Measurements from ENCODE around the gene SSBP4.

SSBP4 gene

GRCh38 chr19:18470787-18471186 lies 51.6 kb downstream of the SSBP4 start:
- H3K79me2 ChIP-seq (ENCODE audit: insufficient read depth, low read depth): peaks cover 42% of the 10 kb centered on the region
- peaks cover 10% of the 10 kb centered on the region; the same call in 1 of the 2 replicates for H4K20me1 ChIP-seq (ENCODE audit: insufficient read depth)
- H3K27me3 ChIP-seq (ENCODE audit: insufficient read depth, low read depth): no peaks in the 10 kb centered on the region
- no peaks in the 10 kb centered on the region for H3K36me3 ChIP-seq (ENCODE audit: insufficient read depth)
- TF ChIP-seq, protein P1, sequence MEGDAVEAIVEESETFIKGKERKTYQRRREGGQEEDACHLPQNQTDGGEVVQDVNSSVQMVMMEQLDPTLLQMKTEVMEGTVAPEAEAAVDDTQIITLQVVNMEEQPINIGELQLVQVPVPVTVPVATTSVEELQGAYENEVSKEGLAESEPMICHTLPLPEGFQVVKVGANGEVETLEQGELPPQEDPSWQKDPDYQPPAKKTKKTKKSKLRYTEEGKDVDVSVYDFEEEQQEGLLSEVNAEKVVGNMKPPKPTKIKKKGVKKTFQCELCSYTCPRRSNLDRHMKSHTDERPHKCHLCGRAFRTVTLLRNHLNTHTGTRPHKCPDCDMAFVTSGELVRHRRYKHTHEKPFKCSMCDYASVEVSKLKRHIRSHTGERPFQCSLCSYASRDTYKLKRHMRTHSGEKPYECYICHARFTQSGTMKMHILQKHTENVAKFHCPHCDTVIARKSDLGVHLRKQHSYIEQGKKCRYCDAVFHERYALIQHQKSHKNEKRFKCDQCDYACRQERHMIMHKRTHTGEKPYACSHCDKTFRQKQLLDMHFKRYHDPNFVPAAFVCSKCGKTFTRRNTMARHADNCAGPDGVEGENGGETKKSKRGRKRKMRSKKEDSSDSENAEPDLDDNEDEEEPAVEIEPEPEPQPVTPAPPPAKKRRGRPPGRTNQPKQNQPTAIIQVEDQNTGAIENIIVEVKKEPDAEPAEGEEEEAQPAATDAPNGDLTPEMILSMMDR (conservative IDR thresholded peaks at IDR 0.05; ENCODE audit: low read depth, low read length): no peak
- H3K9ac ChIP-seq: no peak overlapping the region
- H3K4me2 ChIP-seq: no peak overlapping the region
- no peak overlapping the region for H3K4me3 ChIP-seq (IDR thresholded peaks at IDR 0.05; ENCODE audit: insufficient read depth, low read depth, low read length)
- no peaks in the 10 kb centered on the region for H3K4me1 ChIP-seq (ENCODE audit: low read depth, poor library complexity, severe bottlenecking)
- no peak overlapping the region for H3K27ac ChIP-seq
- H2AFZ ChIP-seq (ENCODE audit: low read depth): no peak overlapping the region

GRCh38 chr19:18473003-18473705 lies 54.0 kb downstream of the SSBP4 start:
- H3K27ac ChIP-seq: no peak overlapping the region
- no peak overlapping the region for H3K4me2 ChIP-seq
- H3K9ac ChIP-seq: no peak overlapping the region
- peaks cover 26% of the 10 kb centered on the region for H4K20me1 ChIP-seq (ENCODE audit: insufficient read depth)
- no peaks in the 10 kb centered on the region for H3K4me1 ChIP-seq (ENCODE audit: low read depth, poor library complexity, severe bottlenecking)
- no peak overlapping the region for H2AFZ ChIP-seq (ENCODE audit: low read depth)
- no peaks in the 10 kb centered on the region for H3K27me3 ChIP-seq (ENCODE audit: insufficient read depth, low read depth)
- H3K36me3 ChIP-seq (ENCODE audit: insufficient read depth): no peaks in the 10 kb centered on the region
- peaks cover 61% of the 10 kb centered on the region for H3K79me2 ChIP-seq (ENCODE audit: insufficient read depth, low read depth)
- H3K4me3 ChIP-seq (IDR thresholded peaks at IDR 0.05; ENCODE audit: insufficient read depth, low read depth, low read length): no peak overlapping the region
- TF ChIP-seq, protein P1 (conservative IDR thresholded peaks at IDR 0.05; ENCODE audit: low read depth, low read length): no peak

DNA sequence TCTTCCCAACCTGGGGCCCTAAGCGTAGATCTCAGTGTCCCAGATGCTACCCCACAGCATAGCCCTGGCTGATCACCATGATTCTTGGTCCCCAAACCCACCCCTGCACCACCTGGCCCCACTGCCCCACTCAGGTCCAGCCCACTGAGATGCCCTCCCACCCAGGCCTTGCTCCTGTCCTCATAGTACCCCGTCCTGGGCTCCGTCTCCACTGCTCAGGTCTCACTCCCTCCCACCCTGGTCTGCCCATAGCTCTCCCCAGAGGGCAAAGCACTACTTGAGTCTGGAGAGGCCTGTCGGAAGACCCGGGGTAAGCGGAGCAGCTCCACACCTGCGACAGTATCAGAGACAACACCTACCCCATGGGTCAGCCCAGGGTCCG lies 54.5 kb downstream of the SSBP4 start:
- Histone ChIP-seq H2AFZ (ENCODE audit: low read depth) (no peak overlapping the region), H3K36me3 (ENCODE audit: insufficient read depth) (no peaks in the 10 kb centered on the region), H3K9ac (no peak overlapping the region), H3K4me1 (ENCODE audit: low read depth, poor library complexity, severe bottlenecking) (no peaks in the 10 kb centered on the region), H4K20me1 (ENCODE audit: insufficient read depth) (peaks cover 31% of the 10 kb centered on the region), H3K4me2 (no peak overlapping the region), H3K27me3 (ENCODE audit: insufficient read depth, low read depth) (no peaks in the 10 kb centered on the region), H3K4me3 (IDR thresholded peaks at IDR 0.05; ENCODE audit: insufficient read depth, low read depth, low read length) (no peak overlapping the region), H3K27ac (no peak overlapping the region), H3K79me2 (ENCODE audit: insufficient read depth, low read depth) (peaks cover 61% of the 10 kb centered on the region)
- TF ChIP-seq, protein P1 (conservative IDR thresholded peaks at IDR 0.05; ENCODE audit: low read depth, low read length): no peak

DNA sequence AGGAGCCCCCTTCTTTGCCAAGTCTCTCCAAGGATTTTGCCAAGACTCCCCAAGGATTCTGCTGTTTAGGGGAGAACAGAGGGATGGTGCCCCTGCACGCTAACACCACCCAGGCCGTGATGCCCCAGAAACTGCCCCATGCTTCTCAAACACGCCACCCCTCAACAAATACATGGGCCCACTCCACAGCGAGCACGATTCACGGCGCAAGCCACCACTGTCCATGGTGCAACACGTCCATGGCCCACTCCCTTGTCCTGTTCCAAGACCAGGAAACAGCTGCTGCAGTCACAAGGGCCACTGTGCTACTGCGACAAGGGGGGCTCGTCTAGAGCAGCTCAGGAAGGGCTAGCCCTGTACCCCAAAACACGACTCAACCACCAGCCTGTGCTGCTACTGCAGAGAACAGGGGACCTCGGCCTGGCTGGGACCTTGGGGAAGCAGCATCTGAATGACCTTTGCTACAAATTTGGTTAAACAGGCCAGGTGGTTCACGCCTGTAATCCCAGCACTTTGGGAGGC lies 55.2 kb downstream of the SSBP4 start:
- Histone ChIP-seq H3K9ac (no peak overlapping the region), H3K79me2 (ENCODE audit: insufficient read depth, low read depth) (peaks cover 65% of the 10 kb centered on the region), H3K36me3 (ENCODE audit: insufficient read depth) (no peaks in the 10 kb centered on the region), H3K27me3 (ENCODE audit: insufficient read depth, low read depth) (no peaks in the 10 kb centered on the region), H2AFZ (ENCODE audit: low read depth) (no peak overlapping the region), H4K20me1 (ENCODE audit: insufficient read depth) (peaks cover 34% of the 10 kb centered on the region), H3K4me2 (no peak overlapping the region), H3K4me1 (ENCODE audit: low read depth, poor library complexity, severe bottlenecking) (peaks cover 5% of the 10 kb centered on the region), H3K27ac (no peak overlapping the region), H3K4me3 (IDR thresholded peaks at IDR 0.05; ENCODE audit: insufficient read depth, low read depth, low read length) (no peak overlapping the region)
- TF ChIP-seq, protein P1 (conservative IDR thresholded peaks at IDR 0.05; ENCODE audit: low read depth, low read length): no peak
